Neuronal stem cell (in vitro differentiated cells): ENCODE results near the gene SURF1.
"Not testable (repeated sequence)": the region's sequence is repeated elsewhere in the genome, so short reads cannot be mapped to it uniquely, and the experiment has no call there.

Source experiments
- DNase-seq: peaks from one replicate; pipeline ENCODE4 v3.0.0-alpha.2; 2013; ENCODE audit warnings: low spot score
- H2AFZ ChIP-seq: one replicate; pipeline ENCODE4 v1.6.1; 2013; ENCODE audit warnings: mild to moderate bottlenecking, low read length, inconsistent platforms
- H2AK5ac ChIP-seq: 2 replicates; pipeline ENCODE4 v1.6.1; 2013; ENCODE audit warnings: low read depth, mild to moderate bottlenecking, inconsistent platforms, low read length, moderate library complexity, mixed read lengths
- H2BK120ac ChIP-seq: 2 replicates; pipeline ENCODE4 v1.6.1; 2013; ENCODE audit warnings: low read depth, mild to moderate bottlenecking, inconsistent platforms, low read length, moderate library complexity, mixed read lengths
- H2BK12ac ChIP-seq: one replicate; pipeline ENCODE4 v1.6.1; 2013; ENCODE audit warnings: low read length, inconsistent platforms
- H2BK15ac ChIP-seq: 2 replicates; pipeline ENCODE4 v1.6.1; 2013; ENCODE audit warnings: mild to moderate bottlenecking, low read length, inconsistent platforms, mixed read lengths
- H2BK5ac ChIP-seq: one replicate; pipeline ENCODE4 v1.6.1; 2013; ENCODE audit warnings: inconsistent platforms, mild to moderate bottlenecking, low read length, moderate library complexity
- H3K14ac ChIP-seq: one replicate; pipeline ENCODE4 v1.6.1; 2013; ENCODE audit warnings: low read length, inconsistent platforms
- H3K18ac ChIP-seq: 2 replicates; pipeline ENCODE4 v1.6.1; 2013; ENCODE audit warnings: low read length, inconsistent platforms
- H3K23ac ChIP-seq: 2 replicates; pipeline ENCODE4 v1.6.1; 2013; ENCODE audit warnings: low read depth, mild to moderate bottlenecking, mixed read lengths, low read length, inconsistent platforms; ENCODE audit not compliant: poor library complexity
- H3K27ac ChIP-seq: replicated peaks from 3 replicates; pipeline ENCODE4 v1.5.1; 2013; ENCODE audit warnings: low read length, inconsistent platforms
- H3K27me3 ChIP-seq, 3 experiments: 2 replicates each; pipeline ENCODE4 v1.6.1; 2013; ENCODE audit warnings: low read length in 3 of 3, mild to moderate bottlenecking in 2 of 3, inconsistent platforms in 1 of 3, low read depth in 1 of 3, mixed read lengths in 1 of 3, moderate library complexity in 1 of 3; ENCODE audit not compliant: control insufficient read depth in 3 of 3, insufficient read depth in 3 of 3
- H3K36me3 ChIP-seq, 2 donors: replicated peaks in 1 of 2; 2 replicates each; pipeline ENCODE4 v1.6.1; 2013; ENCODE audit warnings: low read length in 2 of 2; ENCODE audit not compliant: control insufficient read depth in 2 of 2, insufficient read depth in 2 of 2
- H3K4ac ChIP-seq: 2 replicates; pipeline ENCODE4 v1.6.1; 2013; ENCODE audit warnings: inconsistent platforms, mild to moderate bottlenecking, low read length, moderate library complexity
- H3K4me1 ChIP-seq, 2 donors: 1 replicate in 1 of 2; 2 replicates in 1 of 2; pipeline ENCODE4 v1.6.1; 2013; ENCODE audit warnings: low read length in 2 of 2, low read depth in 1 of 2; ENCODE audit not compliant: control insufficient read depth in 2 of 2, insufficient read depth in 1 of 2
- H3K4me2 ChIP-seq: one replicate; pipeline ENCODE4 v1.6.1; 2013; ENCODE audit warnings: mild to moderate bottlenecking, low read length, inconsistent platforms; ENCODE audit not compliant: insufficient read depth, poor library complexity, severe bottlenecking
- H3K4me3 ChIP-seq, 2 donors: 2 replicates each; pipeline ENCODE4 v1.5.1; 2013; ENCODE audit warnings: low read length in 2 of 2, mild to moderate bottlenecking in 2 of 2, inconsistent platforms in 1 of 2, moderate library complexity in 1 of 2
- H3K79me1 ChIP-seq: one replicate; pipeline ENCODE4 v1.6.1; 2013; ENCODE audit warnings: low read depth, mild to moderate bottlenecking, inconsistent platforms, low read length, moderate library complexity
- H3K9ac ChIP-seq: one replicate; pipeline ENCODE4 v1.6.1; 2013; ENCODE audit warnings: mild to moderate bottlenecking, low read depth, low read length, inconsistent platforms; ENCODE audit not compliant: poor library complexity
- H3K9me3 ChIP-seq, 2 donors: replicated peaks in 1 of 2; 2 replicates each; pipeline versions ENCODE3 to v1.6.1; 2013; ENCODE audit warnings: low read length in 2 of 2, mild to moderate bottlenecking in 2 of 2, inconsistent platforms in 1 of 2, low read depth in 1 of 2, mixed read lengths in 1 of 2, moderate library complexity in 1 of 2; ENCODE audit not compliant: control insufficient read depth in 2 of 2, insufficient read depth in 1 of 2
- H4K8ac ChIP-seq: one replicate; pipeline ENCODE4 v1.6.1; 2013; ENCODE audit warnings: low read depth, mild to moderate bottlenecking, inconsistent platforms, low read length, moderate library complexity
- H4K91ac ChIP-seq: one replicate; pipeline ENCODE4 v1.6.1; 2013; ENCODE audit warnings: low read length, low read depth, mild to moderate bottlenecking, inconsistent platforms; ENCODE audit not compliant: poor library complexity
- whole genome bisulfite sequencing, 2 donors: extraction: QIAGEN DNeasy Blood & Tissue Kit; methylation state at CpG; one replicate each; pipeline ENCODE4 v1.1.7; 2013; ENCODE audit warnings: missing lambda C conversion rate in 2 of 2, mixed read lengths in 1 of 2; ENCODE audit not compliant: insufficient read length in 2 of 2, insufficient replicate concordance in 1 of 2; ENCODE audit errors: extremely low coverage in 2 of 2; 5-methylcytosine and 5-hydroxymethylcytosine counted together

The SURF1 gene

GRCh38 chr9:133322701-133323100 is 33.6 kb downstream of the SURF1 start:
- no peak overlapping the region for H3K4me2 ChIP-seq
- H2BK5ac ChIP-seq, result no peak overlapping the region
- H3K36me3 ChIP-seq, result no peaks in the 10 kb centered on the region
- H3K4me3 ChIP-seq, result peak overlapping the region in 1 of 2 donors; percentile 58
- no peak overlapping the region for H3K14ac ChIP-seq
- H4K8ac ChIP-seq, result no peak overlapping the region
- H3K9ac ChIP-seq, result peak overlapping the region; percentile 63
- no peak overlapping the region for H2BK15ac ChIP-seq
- H3K18ac ChIP-seq, result peak overlapping the region; percentile 57
- H2BK12ac ChIP-seq, result no peak overlapping the region
- H2BK120ac ChIP-seq, result no peak overlapping the region
- no peak overlapping the region for H3K27ac ChIP-seq
- WGBS, 2 donors, result no CpG with 5 or more reads among the region's 14 CpGs
- H3K4me1 ChIP-seq, result no peaks in the 10 kb centered on the region
- H3K23ac ChIP-seq, result no peak overlapping the region
- no peak overlapping the region for H4K91ac ChIP-seq
- H2AK5ac ChIP-seq, result peak overlapping the region; percentile 61
- DNase-seq, result no peak
- no peak overlapping the region for H2AFZ ChIP-seq
- H3K4ac ChIP-seq, result no peak overlapping the region
- no peaks in the 10 kb centered on the region for H3K27me3 ChIP-seq
- no peaks in the 10 kb centered on the region for H3K79me1 ChIP-seq
- H3K9me3 ChIP-seq, result peaks cover 6 to 8% of the 10 kb centered on the region in 2 donors

- Histone ChIP-seq H2BK12ac (no peak overlapping the region), H2AFZ (no peak overlapping the region), H3K79me1 (no peaks in the 10 kb centered on the region), H2BK5ac (no peak overlapping the region), H4K8ac (no peak overlapping the region), H3K27ac (no peak overlapping the region), H2BK120ac (no peak overlapping the region), H3K18ac (no peak overlapping the region), H3K4me3 (no peak overlapping the region), H2BK15ac (no peak overlapping the region), H3K9ac (no peak overlapping the region), H3K14ac (no peak overlapping the region), H4K91ac (no peak overlapping the region), H3K23ac (peak overlapping the region; percentile 25), H2AK5ac (no peak overlapping the region), H3K36me3 (no peaks in the 10 kb centered on the region), H3K4me1 (no peaks in the 10 kb centered on the region), H3K9me3 (peaks cover 6 to 8% of the 10 kb centered on the region in 2 donors), H3K4ac (no peak overlapping the region), H3K27me3 (no peaks in the 10 kb centered on the region), H3K4me2 (no peak overlapping the region)
- WGBS, 2 donors, result no CpG with 5 or more reads among the region's 13 CpGs
- DNase-seq, result no peak
These were observed 34.8 kb downstream of the SURF1 start for GRCh38 chr9:133321411-133321935.

- no peak overlapping the region for H3K14ac ChIP-seq
- no peak overlapping the region for H2AK5ac ChIP-seq
- H2AFZ ChIP-seq, result no peak overlapping the region
- H3K4me3 ChIP-seq, result no peak overlapping the region
- no peak for DNase-seq
- no peak overlapping the region for H3K4ac ChIP-seq
- no peak overlapping the region for H4K8ac ChIP-seq
- no peak overlapping the region for H3K4me2 ChIP-seq
- H3K18ac ChIP-seq, result no peak overlapping the region
- no peak overlapping the region for H2BK120ac ChIP-seq
- H2BK12ac ChIP-seq, result no peak overlapping the region
- no peak overlapping the region for H2BK5ac ChIP-seq
- H4K91ac ChIP-seq, result no peak overlapping the region
- no peaks in the 10 kb centered on the region for H3K36me3 ChIP-seq
- H3K9me3 ChIP-seq, result peaks cover 6 to 8% of the 10 kb centered on the region in 2 donors
- no peak overlapping the region for H3K23ac ChIP-seq
- H3K27ac ChIP-seq, result no peak overlapping the region
- WGBS, 2 donors, result no CpG with 5 or more reads among the region's 13 CpGs
- no peaks in the 10 kb centered on the region for H3K4me1 ChIP-seq
- no peak overlapping the region for H2BK15ac ChIP-seq
- H3K79me1 ChIP-seq, result no peaks in the 10 kb centered on the region
- H3K27me3 ChIP-seq, result no peaks in the 10 kb centered on the region
- H3K9ac ChIP-seq, result no peak overlapping the region
These were observed 35.8 kb downstream of the SURF1 start for GRCh38 chr9:133320421-133320881.

GRCh38 chr9:133317551-133317950 is 38.7 kb downstream of the SURF1 start:
- no CpG with 5 or more reads among the region's 13 CpGs for WGBS, 2 donors
- not testable (repeated sequence) for H3K36me3 ChIP-seq, H3K9ac ChIP-seq, H3K27me3 ChIP-seq, H4K8ac ChIP-seq, H3K14ac ChIP-seq, H3K9me3 ChIP-seq, H3K4me2 ChIP-seq, H2BK5ac ChIP-seq, H3K23ac ChIP-seq, DNase-seq, H3K4me1 ChIP-seq, H3K27ac ChIP-seq, H2BK120ac ChIP-seq, H4K91ac ChIP-seq, H2AFZ ChIP-seq, H3K4me3 ChIP-seq, H2BK15ac ChIP-seq, H3K79me1 ChIP-seq, H2BK12ac ChIP-seq, H2AK5ac ChIP-seq, H3K4ac ChIP-seq, H3K18ac ChIP-seq
